Measurements from ENCODE around the gene TSPAN9.

The TSPAN9 gene

GRCh38 chr12:3115078-3115477 lies 37.9 kb downstream of the TSPAN9 start:
- Histone ChIP-seq H3K9me3 (ENCODE audit: control insufficient read depth in 2 of 2, low read length in 2 of 2) (no peaks in the 10 kb centered on the region), H3K27ac (ENCODE audit: low read length) (no peak overlapping the region), H3K4me1 (ENCODE audit: control insufficient read depth, insufficient read depth, low read length) (peaks cover 9% of the 10 kb centered on the region), H3K36me3 (ENCODE audit: control insufficient read depth in 2 of 2, insufficient read depth in 2 of 2, low read length in 2 of 2) (peaks cover 0 to 7% of the 10 kb centered on the region in 2 donors), H3K9ac (ENCODE audit: low read length in 2 of 2) (no peak overlapping the region), H3K4me3 (ENCODE audit: low read length in 2 of 2) (no peak overlapping the region), H3K27me3 (ENCODE audit: control insufficient read depth in 1 of 2, insufficient read depth in 2 of 2, low read length in 2 of 2) (no peaks in the 10 kb centered on the region)

GRCh38 chr12:3116106-3116844 lies 39.1 kb downstream of the TSPAN9 start:
- H3K4me1 ChIP-seq (ENCODE audit: control insufficient read depth, insufficient read depth, low read length) = peaks cover 13% of the 10 kb centered on the region
- no peak overlapping the region for H3K9ac ChIP-seq (ENCODE audit: low read length in 2 of 2)
- no peak overlapping the region for H3K4me3 ChIP-seq (ENCODE audit: low read length in 2 of 2)
- H3K36me3 ChIP-seq (ENCODE audit: control insufficient read depth in 2 of 2, insufficient read depth in 2 of 2, low read length in 2 of 2) = peaks cover 0 to 4% of the 10 kb centered on the region in 2 donors
- H3K27ac ChIP-seq (ENCODE audit: low read length) = no peak overlapping the region
- no peaks in the 10 kb centered on the region for H3K9me3 ChIP-seq (ENCODE audit: control insufficient read depth in 2 of 2, low read length in 2 of 2)
- H3K27me3 ChIP-seq (ENCODE audit: control insufficient read depth in 1 of 2, insufficient read depth in 2 of 2, low read length in 2 of 2) = no peaks in the 10 kb centered on the region

- H3K36me3 ChIP-seq (ENCODE audit: control insufficient read depth in 2 of 2, insufficient read depth in 2 of 2, low read length in 2 of 2) = peaks cover 0 to 4% of the 10 kb centered on the region in 2 donors
- H3K9me3 ChIP-seq (ENCODE audit: control insufficient read depth in 2 of 2, low read length in 2 of 2) = no peaks in the 10 kb centered on the region
- H3K9ac ChIP-seq (ENCODE audit: low read length in 2 of 2) = no peak overlapping the region
- no peaks in the 10 kb centered on the region for H3K27me3 ChIP-seq (ENCODE audit: control insufficient read depth in 1 of 2, insufficient read depth in 2 of 2, low read length in 2 of 2)
- peaks cover 13% of the 10 kb centered on the region for H3K4me1 ChIP-seq (ENCODE audit: control insufficient read depth, insufficient read depth, low read length)
- no peak overlapping the region for H3K27ac ChIP-seq (ENCODE audit: low read length)
- no peak overlapping the region for H3K4me3 ChIP-seq (ENCODE audit: low read length in 2 of 2)
Measured at GRCh38 chr12:3117144-3117581, 40.0 kb downstream of the TSPAN9 start.

GRCh38 chr12:3117591-3118015 lies 40.4 kb downstream of the TSPAN9 start:
- Histone ChIP-seq H3K36me3 (ENCODE audit: control insufficient read depth in 2 of 2, insufficient read depth in 2 of 2, low read length in 2 of 2) (peaks cover 0 to 4% of the 10 kb centered on the region in 2 donors), H3K27ac (ENCODE audit: low read length) (no peak overlapping the region)

GRCh38 chr12:3119192-3119755 lies 42.1 kb downstream of the TSPAN9 start:
- Histone ChIP-seq H3K9me3 (ENCODE audit: control insufficient read depth in 2 of 2, low read length in 2 of 2) (peaks cover 0 to 4% of the 10 kb centered on the region in 2 donors), H3K36me3 (ENCODE audit: control insufficient read depth in 2 of 2, insufficient read depth in 2 of 2, low read length in 2 of 2) (peaks cover 0 to 4% of the 10 kb centered on the region in 2 donors), H3K4me1 (ENCODE audit: control insufficient read depth, insufficient read depth, low read length) (peaks cover 20% of the 10 kb centered on the region), H3K9ac (ENCODE audit: low read length in 2 of 2) (no peak overlapping the region), H3K27me3 (ENCODE audit: control insufficient read depth in 1 of 2, insufficient read depth in 2 of 2, low read length in 2 of 2) (no peaks in the 10 kb centered on the region), H3K4me3 (ENCODE audit: low read length in 2 of 2) (no peak overlapping the region), H3K27ac (ENCODE audit: low read length) (peak overlapping the region; percentile 46)

More at GRCh38 chr12:3117591-3118015, 40.4 kb downstream of the TSPAN9 start:
- H3K9me3 ChIP-seq (ENCODE audit: control insufficient read depth in 2 of 2, low read length in 2 of 2) = no peaks in the 10 kb centered on the region
- no peaks in the 10 kb centered on the region for H3K27me3 ChIP-seq (ENCODE audit: control insufficient read depth in 1 of 2, insufficient read depth in 2 of 2, low read length in 2 of 2)
- no peak overlapping the region for H3K9ac ChIP-seq (ENCODE audit: low read length in 2 of 2)
- H3K4me1 ChIP-seq (ENCODE audit: control insufficient read depth, insufficient read depth, low read length) = peaks cover 15% of the 10 kb centered on the region
- H3K4me3 ChIP-seq (ENCODE audit: low read length in 2 of 2) = no peak overlapping the region

- Histone ChIP-seq H3K36me3 (ENCODE audit: control insufficient read depth in 2 of 2, insufficient read depth in 2 of 2, low read length in 2 of 2) (peaks cover 0 to 4% of the 10 kb centered on the region in 2 donors), H3K27ac (ENCODE audit: low read length) (peak overlapping the region; percentile 46), H3K4me1 (ENCODE audit: control insufficient read depth, insufficient read depth, low read length) (peaks cover 20% of the 10 kb centered on the region), H3K27me3 (ENCODE audit: control insufficient read depth in 1 of 2, insufficient read depth in 2 of 2, low read length in 2 of 2) (no peaks in the 10 kb centered on the region), H3K9ac (ENCODE audit: low read length in 2 of 2) (no peak overlapping the region), H3K4me3 (ENCODE audit: low read length in 2 of 2) (no peak overlapping the region), H3K9me3 (ENCODE audit: control insufficient read depth in 2 of 2, low read length in 2 of 2) (peaks cover 0 to 4% of the 10 kb centered on the region in 2 donors)
Measured at GRCh38 chr12:3119756-3120601, 42.8 kb downstream of the TSPAN9 start.

- Histone ChIP-seq H3K4me1 (ENCODE audit: control insufficient read depth, insufficient read depth, low read length) (peaks cover 20% of the 10 kb centered on the region), H3K27me3 (ENCODE audit: control insufficient read depth in 1 of 2, insufficient read depth in 2 of 2, low read length in 2 of 2) (no peaks in the 10 kb centered on the region), H3K4me3 (ENCODE audit: low read length in 2 of 2) (no peak overlapping the region), H3K9ac (ENCODE audit: low read length in 2 of 2) (no peak overlapping the region), H3K27ac (ENCODE audit: low read length) (no peak overlapping the region), H3K36me3 (ENCODE audit: control insufficient read depth in 2 of 2, insufficient read depth in 2 of 2, low read length in 2 of 2) (peaks cover 0 to 4% of the 10 kb centered on the region in 2 donors), H3K9me3 (ENCODE audit: control insufficient read depth in 2 of 2, low read length in 2 of 2) (peaks cover 2 to 4% of the 10 kb centered on the region in 2 donors)
Measured at GRCh38 chr12:3120701-3121100, 43.5 kb downstream of the TSPAN9 start.

- H3K4me1 ChIP-seq (ENCODE audit: control insufficient read depth, insufficient read depth, low read length) = peaks cover 20% of the 10 kb centered on the region
- H3K27ac ChIP-seq (ENCODE audit: low read length) = no peak overlapping the region
- no peaks in the 10 kb centered on the region for H3K36me3 ChIP-seq (ENCODE audit: control insufficient read depth in 2 of 2, insufficient read depth in 2 of 2, low read length in 2 of 2)
- H3K4me3 ChIP-seq (ENCODE audit: low read length in 2 of 2) = no peak overlapping the region
- no peak overlapping the region for H3K9ac ChIP-seq (ENCODE audit: low read length in 2 of 2)
- peaks cover 2 to 4% of the 10 kb centered on the region in 2 donors for H3K9me3 ChIP-seq (ENCODE audit: control insufficient read depth in 2 of 2, low read length in 2 of 2)
- H3K27me3 ChIP-seq (ENCODE audit: control insufficient read depth in 1 of 2, insufficient read depth in 2 of 2, low read length in 2 of 2) = no peaks in the 10 kb centered on the region
Measured at GRCh38 chr12:3122841-3123678, 45.9 kb downstream of the TSPAN9 start.

GRCh38 chr12:3123729-3124128 lies 46.5 kb downstream of the TSPAN9 start:
- Histone ChIP-seq H3K27ac (ENCODE audit: low read length) (no peak overlapping the region), H3K9me3 (ENCODE audit: control insufficient read depth in 2 of 2, low read length in 2 of 2) (peaks cover 2 to 4% of the 10 kb centered on the region in 2 donors), H3K36me3 (ENCODE audit: control insufficient read depth in 2 of 2, insufficient read depth in 2 of 2, low read length in 2 of 2) (peaks cover 0 to under 1% of the 10 kb centered on the region in 2 donors), H3K9ac (ENCODE audit: low read length in 2 of 2) (no peak overlapping the region), H3K4me1 (ENCODE audit: control insufficient read depth, insufficient read depth, low read length) (peaks cover 20% of the 10 kb centered on the region), H3K27me3 (ENCODE audit: control insufficient read depth in 1 of 2, insufficient read depth in 2 of 2, low read length in 2 of 2) (no peaks in the 10 kb centered on the region), H3K4me3 (ENCODE audit: low read length in 2 of 2) (no peak overlapping the region)

GRCh38 chr12:3124917-3125316 lies 47.7 kb downstream of the TSPAN9 start:
- Histone ChIP-seq H3K9me3 (ENCODE audit: control insufficient read depth in 2 of 2, low read length in 2 of 2) (peaks cover 2 to 4% of the 10 kb centered on the region in 2 donors), H3K4me3 (ENCODE audit: low read length in 2 of 2) (no peak overlapping the region), H3K27ac (ENCODE audit: low read length) (no peak overlapping the region), H3K27me3 (ENCODE audit: control insufficient read depth in 1 of 2, insufficient read depth in 2 of 2, low read length in 2 of 2) (no peaks in the 10 kb centered on the region), H3K9ac (ENCODE audit: low read length in 2 of 2) (no peak overlapping the region), H3K36me3 (ENCODE audit: control insufficient read depth in 2 of 2, insufficient read depth in 2 of 2, low read length in 2 of 2) (peaks cover 0 to 2% of the 10 kb centered on the region in 2 donors), H3K4me1 (ENCODE audit: control insufficient read depth, insufficient read depth, low read length) (peaks cover 17% of the 10 kb centered on the region)

Data from stomach smooth muscle (tissue), 2 donors.